ENCODE measurements around the gene FOXP1. TPM values are rescaled to one million over a fixed set of nuclear protein-coding genes. Genes with fewer than 3 reads are reported as not detected.

The FOXP1 gene
- total and polyA plus RNA-seq, 2 of the 13 experiments (the other 11 are each of a cell fraction or from before 2014, with no cell fraction given) = 40.4 to 59.0 TPM

DNA sequence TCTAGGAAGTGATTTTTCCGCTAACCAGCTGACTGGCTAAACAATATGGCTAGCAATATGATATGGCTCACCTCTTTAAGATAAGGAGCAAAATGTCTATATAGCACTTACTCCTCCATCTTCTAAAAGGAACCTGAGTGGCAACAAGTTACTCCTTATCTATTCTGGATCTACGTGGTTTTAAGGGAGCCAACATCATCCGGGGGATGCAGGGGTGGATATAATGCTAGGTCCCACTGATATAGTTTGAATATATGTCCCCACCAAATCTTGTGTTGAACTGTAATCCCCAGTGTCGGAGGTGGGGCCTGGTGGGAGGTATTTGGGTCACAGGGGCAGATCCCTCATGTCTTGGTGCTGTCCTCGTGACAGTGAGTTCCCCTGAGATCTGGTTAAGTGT, 500.7 kb downstream of the FOXP1 start:
- BruUV-seq (replicated peaks) = no TSS peak
- FAIRE-seq = no peak
- H3K79me2 ChIP-seq (ENCODE audit: insufficient read depth, low read length) = peaks cover 2% of the 10 kb centered on the region

More for the DNA sequence above, 500.7 kb downstream of the FOXP1 start:
- no peak overlapping the region for H3K4me2 ChIP-seq (ENCODE audit: low read depth, low read length)
- intact Hi-C loops (cut with micrococcal nuclease; ENCODE audit: unreplicated experiment) (no loop called here), in situ Hi-C loops (cut with HindIII; ENCODE audit: extremely low pct_ligation_motif_present, low pct_unique_long_range_greater_than_20kb) (no loop called here)
- H2AFZ ChIP-seq (ENCODE audit: low read length) = no peak overlapping the region
- ATAC-seq = no peak
- H3K27ac ChIP-seq (ENCODE audit: extremely low read length, insufficient read depth, low read length) = no peak overlapping the region
- DNase-seq (ENCODE audit: low spot score) = no peak
- no peaks in the 10 kb centered on the region for H4K20me1 ChIP-seq (ENCODE audit: insufficient read depth, low read length)
- H3K9ac ChIP-seq (ENCODE audit: insufficient read depth, low read depth, low read length) = no peak overlapping the region
- WGBS (ENCODE audit: low lambda C conversion rate) = 100% methylated on average over 4 of the region's 5 CpGs
- TF ChIP-seq KLF9 (CRISPR knock-in tag; IDR thresholded peaks at IDR 0.05; ENCODE audit: low read depth) (no peak), MEIS2 (CRISPR knock-in tag; IDR thresholded peaks at IDR 0.05) (no peak), ZNF776 (CRISPR knock-in tag; IDR thresholded peaks at IDR 0.05) (no peak), ZMYM2 (CRISPR knock-in tag; IDR thresholded peaks at IDR 0.05) (no peak), ZNF780A (CRISPR knock-in tag; IDR thresholded peaks at IDR 0.05) (no peak), FOXA3 (CRISPR knock-in tag; IDR thresholded peaks at IDR 0.05) (no peak), STAG1 (CRISPR knock-in tag; IDR thresholded peaks at IDR 0.05) (no peak), ZNF766 (CRISPR knock-in tag; IDR thresholded peaks at IDR 0.05; ENCODE audit: borderline replicate concordance) (no peak), NR2C2 (CRISPR knock-in tag; IDR thresholded peaks at IDR 0.05; ENCODE audit: borderline replicate concordance) (no peak)
- TF ChIP-seq, protein P1, sequence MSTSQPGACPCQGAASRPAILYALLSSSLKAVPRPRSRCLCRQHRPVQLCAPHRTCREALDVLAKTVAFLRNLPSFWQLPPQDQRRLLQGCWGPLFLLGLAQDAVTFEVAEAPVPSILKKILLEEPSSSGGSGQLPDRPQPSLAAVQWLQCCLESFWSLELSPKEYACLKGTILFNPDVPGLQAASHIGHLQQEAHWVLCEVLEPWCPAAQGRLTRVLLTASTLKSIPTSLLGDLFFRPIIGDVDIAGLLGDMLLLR (CRISPR knock-in tag; IDR thresholded peaks at IDR 0.05) = no peak
- TF ChIP-seq, protein P2, sequence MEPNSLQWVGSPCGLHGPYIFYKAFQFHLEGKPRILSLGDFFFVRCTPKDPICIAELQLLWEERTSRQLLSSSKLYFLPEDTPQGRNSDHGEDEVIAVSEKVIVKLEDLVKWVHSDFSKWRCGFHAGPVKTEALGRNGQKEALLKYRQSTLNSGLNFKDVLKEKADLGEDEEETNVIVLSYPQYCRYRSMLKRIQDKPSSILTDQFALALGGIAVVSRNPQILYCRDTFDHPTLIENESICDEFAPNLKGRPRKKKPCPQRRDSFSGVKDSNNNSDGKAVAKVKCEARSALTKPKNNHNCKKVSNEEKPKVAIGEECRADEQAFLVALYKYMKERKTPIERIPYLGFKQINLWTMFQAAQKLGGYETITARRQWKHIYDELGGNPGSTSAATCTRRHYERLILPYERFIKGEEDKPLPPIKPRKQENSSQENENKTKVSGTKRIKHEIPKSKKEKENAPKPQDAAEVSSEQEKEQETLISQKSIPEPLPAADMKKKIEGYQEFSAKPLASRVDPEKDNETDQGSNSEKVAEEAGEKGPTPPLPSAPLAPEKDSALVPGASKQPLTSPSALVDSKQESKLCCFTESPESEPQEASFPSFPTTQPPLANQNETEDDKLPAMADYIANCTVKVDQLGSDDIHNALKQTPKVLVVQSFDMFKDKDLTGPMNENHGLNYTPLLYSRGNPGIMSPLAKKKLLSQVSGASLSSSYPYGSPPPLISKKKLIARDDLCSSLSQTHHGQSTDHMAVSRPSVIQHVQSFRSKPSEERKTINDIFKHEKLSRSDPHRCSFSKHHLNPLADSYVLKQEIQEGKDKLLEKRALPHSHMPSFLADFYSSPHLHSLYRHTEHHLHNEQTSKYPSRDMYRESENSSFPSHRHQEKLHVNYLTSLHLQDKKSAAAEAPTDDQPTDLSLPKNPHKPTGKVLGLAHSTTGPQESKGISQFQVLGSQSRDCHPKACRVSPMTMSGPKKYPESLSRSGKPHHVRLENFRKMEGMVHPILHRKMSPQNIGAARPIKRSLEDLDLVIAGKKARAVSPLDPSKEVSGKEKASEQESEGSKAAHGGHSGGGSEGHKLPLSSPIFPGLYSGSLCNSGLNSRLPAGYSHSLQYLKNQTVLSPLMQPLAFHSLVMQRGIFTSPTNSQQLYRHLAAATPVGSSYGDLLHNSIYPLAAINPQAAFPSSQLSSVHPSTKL (CRISPR knock-in tag; IDR thresholded peaks at IDR 0.05) = no peak
- TF ChIP-seq, protein P3, sequence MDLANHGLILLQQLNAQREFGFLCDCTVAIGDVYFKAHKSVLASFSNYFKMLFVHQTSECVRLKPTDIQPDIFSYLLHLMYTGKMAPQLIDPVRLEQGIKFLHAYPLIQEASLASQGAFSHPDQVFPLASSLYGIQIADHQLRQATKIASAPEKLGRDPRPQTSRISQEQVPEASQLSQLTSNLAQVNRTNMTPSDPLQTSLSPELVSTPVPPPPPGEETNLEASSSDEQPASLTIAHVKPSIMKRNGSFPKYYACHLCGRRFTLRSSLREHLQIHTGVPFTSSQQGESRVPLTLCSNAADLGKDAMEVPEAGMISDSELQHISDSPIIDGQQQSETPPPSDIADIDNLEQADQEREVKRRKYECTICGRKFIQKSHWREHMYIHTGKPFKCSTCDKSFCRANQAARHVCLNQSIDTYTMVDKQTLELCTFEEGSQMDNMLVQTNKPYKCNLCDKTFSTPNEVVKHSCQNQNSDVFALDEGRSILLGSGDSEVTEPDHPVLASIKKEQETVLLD (CRISPR knock-in tag; IDR thresholded peaks at IDR 0.05; ENCODE audit: low read depth) = no peak
- TF ChIP-seq, protein P4, sequence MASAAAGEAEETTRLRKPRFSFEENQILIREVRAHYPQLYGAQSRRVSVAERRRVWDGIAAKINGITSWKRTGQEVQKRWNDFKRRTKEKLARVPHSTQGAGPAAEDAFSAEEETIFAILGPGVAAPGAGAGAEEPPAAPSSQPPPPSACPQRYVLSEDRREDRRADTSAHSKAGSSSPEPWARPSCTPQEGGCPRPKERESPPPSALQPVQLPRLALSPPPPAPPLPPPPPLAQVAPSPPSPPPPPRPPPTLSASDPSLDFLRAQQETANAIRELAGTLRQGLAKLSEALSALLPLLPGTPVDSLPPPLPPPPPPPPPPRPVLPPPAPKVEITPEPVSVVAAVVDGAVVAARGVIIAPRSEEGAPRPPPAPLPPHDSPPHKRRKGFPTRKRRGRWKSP (CRISPR knock-in tag; IDR thresholded peaks at IDR 0.05) = no peak
- TF ChIP-seq, protein P5, sequence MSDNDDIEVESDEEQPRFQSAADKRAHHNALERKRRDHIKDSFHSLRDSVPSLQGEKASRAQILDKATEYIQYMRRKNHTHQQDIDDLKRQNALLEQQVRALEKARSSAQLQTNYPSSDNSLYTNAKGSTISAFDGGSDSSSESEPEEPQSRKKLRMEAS (IDR thresholded peaks at IDR 0.05) = no peak
- H3K4me3 ChIP-seq (replicated peaks in 1 of 3; ENCODE audit: insufficient read depth in 1 of 3, low read depth in 2 of 3, low read length in 3 of 3) = no peak overlapping the region
- peaks cover 51% of the 10 kb centered on the region for H3K4me1 ChIP-seq (ENCODE audit: insufficient read depth, low read length)
- 0 out of 5 replicates have a peak, but pooled peaks cover 0 to 2% of the 10 kb centered on the region in 2 experiments for H3K36me3 ChIP-seq (replicated peaks in 1 of 2; ENCODE audit: control insufficient read depth in 1 of 2, insufficient read depth in 2 of 2, low read length in 2 of 2)
- no peaks in the 10 kb centered on the region for H3K9me3 ChIP-seq (ENCODE audit: low read length)
- no peaks in the 10 kb centered on the region for H3K27me3 ChIP-seq (ENCODE audit: control insufficient read depth in 1 of 2, insufficient read depth in 2 of 2, low read length in 2 of 2)
- CTCF ChIA-PET (ENCODE audit: low intra/inter-chr PET ratio, low total read pairs) = no interaction called here
- POLR2A ChIA-PET = no interaction called here
